Measurements from ENCODE around the gene PDIA2.

The PDIA2 gene

DNA sequence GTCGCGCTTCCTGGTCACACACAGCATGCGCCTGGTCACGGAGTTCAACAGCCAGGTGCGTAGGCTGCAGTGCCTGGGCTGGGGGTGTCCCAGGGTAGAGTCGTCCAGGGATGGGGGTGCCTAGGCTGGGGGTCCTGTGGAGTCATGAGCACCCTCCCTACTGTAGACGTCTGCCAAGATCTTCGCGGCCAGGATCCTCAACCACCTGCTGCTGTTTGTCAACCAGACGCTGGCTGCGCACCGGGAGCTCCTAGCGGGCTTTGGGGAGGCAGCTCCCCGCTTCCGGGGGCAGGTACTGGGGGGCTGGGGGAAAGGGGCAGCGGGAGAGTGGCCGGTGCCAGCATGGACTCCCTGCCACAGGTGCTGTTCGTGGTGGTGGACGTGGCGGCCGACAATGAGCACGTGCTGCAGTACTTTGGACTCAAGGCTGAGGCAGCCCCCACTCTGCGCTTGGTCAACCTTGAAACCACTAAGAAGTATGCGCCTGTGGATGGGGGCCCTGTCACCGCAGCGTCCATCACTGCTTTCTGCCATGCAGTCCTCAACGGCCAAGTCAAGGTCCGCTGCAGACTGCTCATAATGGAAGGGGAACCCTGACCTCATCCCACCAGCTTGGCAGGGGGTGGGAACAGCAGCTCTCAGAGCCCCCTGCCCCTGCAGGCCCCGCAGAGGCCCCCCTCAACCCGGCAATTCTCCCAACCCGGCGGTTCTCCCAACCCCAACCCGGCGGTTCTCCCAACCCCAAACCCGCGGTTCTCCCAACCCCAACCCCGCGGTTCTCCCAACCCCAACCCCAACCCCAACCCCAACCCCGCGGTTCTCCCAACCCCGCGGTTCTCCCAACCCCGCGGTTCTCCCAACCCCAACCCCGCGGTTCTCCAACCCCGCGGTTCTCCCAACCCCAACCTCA lies 2.4 kb downstream of the PDIA2 start:
- DNase-seq (ENCODE audit: low read depth) = no peak
- H3K4me3 ChIP-seq (ENCODE audit: low read depth, low read length) = no peak overlapping the region
- no peak for TF ChIP-seq CTCF (IDR thresholded peaks at IDR 0.05; ENCODE audit: low read depth, low read length, missing control alignments)
- in situ Hi-C loops (cut with HindIII; ENCODE audit: low sequenced_read_pairs) = loop anchor here (5.0 kb wide), 1 partner anchor 38 kb away; no protein-coding TSS in a partner anchor

DNA sequence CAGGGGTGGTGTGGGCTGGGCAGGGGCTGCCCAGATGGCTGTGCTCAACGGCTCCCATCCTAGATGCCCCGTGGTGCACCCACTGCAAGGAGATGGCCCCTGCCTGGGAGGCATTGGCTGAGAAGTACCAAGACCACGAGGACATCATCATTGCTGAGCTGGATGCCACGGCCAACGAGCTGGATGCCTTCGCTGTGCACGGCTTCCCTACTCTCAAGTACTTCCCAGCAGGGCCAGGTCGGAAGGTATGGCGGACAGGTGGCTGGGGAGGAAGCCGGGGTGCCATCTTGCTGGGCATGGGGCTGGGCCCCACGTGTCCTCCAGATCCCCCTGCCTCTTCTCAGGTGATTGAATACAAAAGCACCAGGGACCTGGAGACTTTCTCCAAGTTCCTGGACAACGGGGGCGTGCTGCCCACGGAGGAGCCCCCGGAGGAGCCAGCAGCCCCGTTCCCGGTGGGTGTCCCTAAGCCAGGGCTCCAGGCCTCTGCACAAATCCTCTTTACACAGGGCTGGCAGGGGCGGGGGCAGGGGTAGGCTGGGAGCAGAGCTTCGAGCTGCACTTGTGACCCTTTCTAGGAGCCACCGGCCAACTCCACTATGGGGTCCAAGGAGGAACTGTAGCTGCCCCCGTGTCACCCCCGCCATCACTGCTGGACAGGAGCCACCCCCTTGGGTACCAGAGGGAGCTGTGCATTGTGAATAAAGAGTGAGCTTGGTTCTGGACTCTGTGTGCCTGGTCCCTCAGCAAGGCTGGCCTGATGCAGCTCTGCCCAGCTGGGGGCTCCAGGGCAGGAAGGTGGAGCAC lies 3.7 kb downstream of the PDIA2 start:
- no peak for TF ChIP-seq CTCF (IDR thresholded peaks at IDR 0.05; ENCODE audit: low read depth, low read length, missing control alignments)
- in situ Hi-C loops (cut with HindIII; ENCODE audit: low sequenced_read_pairs) = loop anchor here (5.0 kb wide), 1 partner anchor 39 kb away; no protein-coding TSS in a partner anchor
- H3K4me3 ChIP-seq (ENCODE audit: low read depth, low read length) = no peak overlapping the region
- no peak for DNase-seq (ENCODE audit: low read depth)

- no peak overlapping the region for H3K4me3 ChIP-seq (ENCODE audit: low read depth, low read length)
- TF ChIP-seq CTCF (IDR thresholded peaks at IDR 0.05; ENCODE audit: low read depth, low read length, missing control alignments) = peak; percentile 17
- DNase-seq (ENCODE audit: low read depth) = no peak
- in situ Hi-C loops (cut with HindIII; ENCODE audit: low sequenced_read_pairs) = loop anchor here (5.0 kb wide), 1 partner anchor 40 kb away; no protein-coding TSS in a partner anchor
Measured at GRCh38 chr16:287298-287811, 4.4 kb downstream of the PDIA2 start.

DNA sequence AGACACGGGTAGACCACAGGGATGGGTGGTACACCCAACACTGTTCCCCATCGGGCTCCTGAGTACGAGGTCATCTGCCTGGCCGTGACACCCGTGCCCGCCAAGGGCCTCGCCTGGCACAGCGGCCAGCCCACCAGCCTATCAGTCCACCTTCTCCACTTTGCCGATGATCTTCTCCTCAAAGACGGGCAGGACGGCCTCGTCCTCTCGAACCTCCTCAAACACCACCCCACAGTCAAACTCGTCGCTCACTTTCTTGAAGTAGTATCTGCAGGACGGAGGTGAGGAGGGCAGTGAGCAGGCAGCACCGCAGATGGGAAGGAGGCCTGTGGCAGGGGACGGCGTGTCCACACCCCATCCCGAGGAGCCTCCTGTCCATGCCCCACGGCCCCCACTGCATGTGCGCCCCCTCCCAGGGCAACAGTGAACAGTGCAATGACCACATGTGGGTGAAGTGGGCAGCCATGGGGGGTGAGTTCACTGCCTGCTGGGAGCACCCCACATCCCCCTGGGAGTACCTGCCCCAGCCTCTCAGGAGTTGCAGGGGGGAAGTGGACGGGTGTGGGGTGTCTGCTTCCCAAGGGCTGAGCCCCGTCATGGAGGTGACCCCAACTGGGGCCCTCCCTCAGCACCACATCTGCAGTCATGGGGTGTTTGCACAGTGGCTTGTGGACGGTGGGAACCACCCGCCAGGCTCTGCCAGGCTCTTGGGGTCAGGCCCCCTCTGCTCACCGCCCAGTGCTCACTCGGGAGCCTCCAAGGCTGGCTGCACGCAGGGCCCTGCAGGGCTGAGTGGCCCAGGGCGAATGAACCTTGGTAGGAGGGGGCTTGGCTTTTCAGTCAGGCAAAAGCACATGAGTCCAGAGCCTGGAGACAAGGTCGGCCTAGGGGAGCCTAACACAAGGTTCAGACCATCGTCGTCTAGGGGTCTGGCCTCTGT lies 5.3 kb downstream of the PDIA2 start:
- DNase-seq (ENCODE audit: low read depth) = no peak
- TF ChIP-seq CTCF (IDR thresholded peaks at IDR 0.05; ENCODE audit: low read depth, low read length, missing control alignments) = no peak
- in situ Hi-C loops (cut with HindIII; ENCODE audit: low sequenced_read_pairs) = loop anchor here (5.0 kb wide), 1 partner anchor 41 kb away; no protein-coding TSS in a partner anchor
- H3K4me3 ChIP-seq (ENCODE audit: low read depth, low read length) = no peak overlapping the region

GRCh38 chr16:289395-289997 lies 6.5 kb downstream of the PDIA2 start:
- in situ Hi-C loops (cut with HindIII; ENCODE audit: low sequenced_read_pairs) = loop anchor here (5.0 kb wide), 1 partner anchor 42 kb away; no protein-coding TSS in a partner anchor
- no peak for TF ChIP-seq CTCF (IDR thresholded peaks at IDR 0.05; ENCODE audit: low read depth, low read length, missing control alignments)
- no peak for DNase-seq (ENCODE audit: low read depth)
- H3K4me3 ChIP-seq (ENCODE audit: low read depth, low read length) = no peak overlapping the region
